ENCODE measurements around the gene TMEM184C.

The TMEM184C gene

GRCh38 chr4:147605499-147605898, 11.7 kb upstream of the TMEM184C start:
- no peak for DNase-seq

DNA sequence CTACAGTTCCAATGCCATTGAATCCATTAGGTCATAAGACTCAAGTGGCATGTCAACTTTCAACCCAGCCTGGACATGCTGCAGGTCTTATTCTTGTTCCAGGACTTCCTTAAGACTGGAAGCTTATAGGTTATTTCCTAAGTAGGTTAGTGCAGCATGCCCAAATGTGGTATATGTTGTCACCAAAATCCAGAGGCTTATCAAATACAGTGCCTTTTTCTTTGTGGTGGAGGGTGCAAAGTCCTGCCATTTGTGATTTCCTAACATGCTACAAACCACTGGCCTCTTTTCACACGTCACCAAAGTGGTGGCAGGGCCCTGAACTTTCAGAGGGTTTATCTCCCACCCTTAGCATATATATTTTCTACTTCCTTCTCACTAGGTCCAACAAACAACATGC, 9.7 kb upstream of the TMEM184C start:
- DNase-seq: no peak

- DNase-seq: no peak
Measured at GRCh38 chr4:147610686-147611085, 6.5 kb upstream of the TMEM184C start.

GRCh38 chr4:147616849-147617172, 386 bp upstream of the TMEM184C start:
- DNase-seq: no peak

GRCh38 chr4:147617841-147618691, 869 bp downstream of the TMEM184C start:
- no peak for DNase-seq

DNA sequence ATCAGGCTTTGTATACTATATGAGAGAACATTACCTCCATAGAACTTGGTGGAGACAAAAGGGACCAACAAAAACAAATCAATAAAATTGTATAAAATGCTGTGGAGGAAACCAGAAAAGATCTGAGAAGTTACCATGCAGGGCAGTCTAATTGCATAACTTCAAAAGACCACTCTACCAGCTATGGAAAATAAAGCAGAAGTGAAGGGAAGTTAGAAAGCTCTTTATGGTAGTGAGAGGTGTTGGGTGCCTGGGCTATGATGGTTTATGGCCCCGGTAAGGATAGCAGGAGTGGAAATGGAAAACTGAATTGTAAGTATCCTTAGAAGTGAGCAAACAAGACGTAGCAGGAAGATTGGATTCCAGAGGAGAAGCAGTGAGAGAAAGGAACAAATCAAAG, 3.1 kb downstream of the TMEM184C start:
- no peak for DNase-seq

DNA sequence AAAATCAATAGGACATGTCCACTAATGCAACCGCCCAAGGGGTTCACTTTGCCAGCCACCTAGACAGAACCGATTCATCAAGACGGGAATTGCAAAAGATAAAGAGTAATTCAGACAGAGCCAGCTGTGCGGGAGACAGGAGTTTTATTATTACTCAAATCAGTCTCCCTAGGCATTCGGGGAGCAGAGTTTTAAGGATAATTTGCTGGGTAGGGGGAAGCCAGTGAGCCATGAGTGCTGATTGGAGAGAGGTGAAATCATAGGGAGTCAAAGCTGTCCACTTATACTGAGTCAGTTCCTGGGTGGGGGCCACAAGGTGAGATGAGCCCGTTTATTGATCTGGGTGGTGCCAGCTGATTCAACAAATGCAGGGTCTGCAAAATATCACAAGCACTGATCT, 8.5 kb downstream of the TMEM184C start:
- no peak for DNase-seq

DNA sequence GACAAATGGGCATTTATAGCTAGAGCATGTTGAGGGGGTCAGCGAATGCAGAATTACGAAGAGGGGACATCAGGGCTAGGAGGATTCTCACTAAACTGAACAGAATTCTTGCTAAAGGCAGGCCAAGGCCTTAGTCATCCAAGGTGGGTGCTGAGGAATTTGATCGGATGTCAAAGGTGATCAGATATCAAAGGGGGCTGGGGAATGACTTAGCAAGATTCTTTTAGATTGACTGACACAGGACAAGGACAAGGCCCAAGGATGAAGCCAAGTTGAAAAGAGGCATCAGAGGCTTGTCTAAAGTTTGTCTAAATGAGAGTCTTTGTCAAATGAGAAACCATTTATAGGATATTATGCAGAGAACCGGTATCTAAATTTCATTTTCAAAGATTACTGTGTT, 9.7 kb downstream of the TMEM184C start:
- DNase-seq: no peak

GRCh38 chr4:147628415-147628814, 11.2 kb downstream of the TMEM184C start:
- no peak for DNase-seq

DNA sequence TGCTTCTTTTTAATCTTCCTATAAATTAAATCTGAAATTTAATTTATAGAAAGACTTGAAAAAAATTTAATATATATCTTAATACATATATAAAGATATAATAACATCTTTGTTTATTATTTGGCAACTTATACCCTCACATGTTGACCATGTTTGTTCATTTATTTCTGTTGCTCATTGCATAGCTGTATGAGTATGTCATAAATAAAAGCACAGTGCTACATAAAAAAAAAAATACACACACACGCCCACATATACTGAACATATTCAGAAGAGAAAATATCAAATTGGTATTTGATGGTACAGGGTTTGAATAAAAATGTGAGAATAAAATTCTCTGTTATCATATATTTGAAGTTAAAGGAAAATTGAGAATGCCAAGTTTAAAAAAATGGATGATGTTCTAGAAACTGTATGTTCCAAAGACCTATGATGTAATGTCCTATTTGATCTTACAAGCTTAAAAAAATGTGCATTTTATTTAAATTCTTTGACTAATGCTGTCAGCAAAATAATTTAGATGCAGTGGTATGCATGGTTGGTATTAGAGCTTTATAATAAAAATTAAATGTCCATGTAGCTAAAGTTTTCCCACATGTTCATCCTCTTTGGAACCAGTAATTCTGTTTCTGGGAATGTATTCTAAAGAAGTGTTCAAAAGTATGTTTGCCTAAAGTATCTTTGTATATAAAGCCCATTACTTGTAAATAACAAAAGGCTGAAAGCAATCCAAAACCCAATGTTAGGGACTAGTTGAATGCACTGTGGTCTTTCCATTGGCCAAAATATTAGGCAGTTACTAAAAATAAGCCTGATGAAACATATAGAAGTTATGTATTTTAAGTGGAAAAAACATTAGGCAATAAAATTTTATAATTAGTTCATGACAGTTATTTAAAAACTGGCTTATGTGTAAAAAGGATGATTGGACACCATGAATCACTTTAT, 12.9 kb downstream of the TMEM184C start:
- DNase-seq: no peak

DNA sequence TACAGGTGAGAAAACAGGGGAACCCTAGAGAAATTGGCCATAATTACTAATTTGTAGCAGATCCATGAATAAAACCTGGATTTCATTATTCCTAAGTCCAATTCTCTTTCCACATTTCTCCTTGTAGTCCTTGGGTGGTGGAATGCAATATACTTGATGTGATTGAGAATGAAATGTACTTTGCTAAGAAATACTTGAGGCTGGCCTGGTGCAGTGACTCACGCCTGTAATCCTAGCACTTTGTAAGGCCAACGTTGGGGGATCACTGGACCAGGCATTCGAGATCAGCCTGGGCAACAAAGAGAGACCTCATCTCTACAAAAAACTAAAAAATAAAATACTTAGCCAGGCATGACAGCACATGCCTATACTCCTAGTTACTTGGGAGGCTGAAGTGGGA, 15.9 kb downstream of the TMEM184C start:
- DNase-seq: no peak

- DNase-seq: no peak
Measured at GRCh38 chr4:147633643-147634042, 16.4 kb downstream of the TMEM184C start.

GRCh38 chr4:147635348-147635747, 18.2 kb downstream of the TMEM184C start:
- no peak for DNase-seq

DNA sequence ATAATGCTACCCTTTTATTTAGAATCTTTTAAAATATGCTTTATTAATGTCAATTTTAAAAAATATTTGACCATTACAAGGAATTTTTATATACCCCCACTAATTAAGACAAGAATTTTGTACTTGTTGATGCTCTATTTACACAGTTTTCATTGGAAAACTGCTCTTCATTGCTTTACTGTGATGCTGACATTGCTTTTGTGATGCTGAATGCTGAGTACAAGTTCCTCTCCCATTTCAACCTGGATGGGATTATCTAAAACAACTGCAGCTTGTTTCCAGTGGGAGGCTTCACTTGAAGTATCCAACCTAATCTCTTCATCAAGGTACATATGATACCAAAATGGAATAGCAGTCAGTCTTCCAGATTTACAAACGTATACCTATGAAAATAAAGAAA, 21.2 kb downstream of the TMEM184C start:
- no peak for DNase-seq

DNA sequence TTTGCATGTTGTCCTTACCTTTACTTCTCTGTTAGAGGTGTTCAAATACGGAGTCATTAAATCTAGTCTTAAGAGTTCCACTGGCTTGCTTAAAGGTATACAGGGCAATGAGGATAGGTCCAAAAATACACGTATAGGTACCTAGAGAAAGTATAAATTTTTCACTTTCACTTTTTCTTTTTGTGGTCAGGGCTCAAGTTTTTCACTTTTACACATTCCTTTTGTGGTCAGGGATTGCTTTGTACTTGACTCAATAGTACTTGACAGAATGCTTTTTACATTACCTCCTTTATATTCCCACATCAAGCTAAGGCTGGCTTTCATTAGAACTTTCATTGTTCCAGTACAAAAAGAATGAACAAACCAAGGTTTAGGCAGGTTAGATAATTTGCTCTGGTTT, 21.7 kb downstream of the TMEM184C start:
- no peak for DNase-seq

DNA sequence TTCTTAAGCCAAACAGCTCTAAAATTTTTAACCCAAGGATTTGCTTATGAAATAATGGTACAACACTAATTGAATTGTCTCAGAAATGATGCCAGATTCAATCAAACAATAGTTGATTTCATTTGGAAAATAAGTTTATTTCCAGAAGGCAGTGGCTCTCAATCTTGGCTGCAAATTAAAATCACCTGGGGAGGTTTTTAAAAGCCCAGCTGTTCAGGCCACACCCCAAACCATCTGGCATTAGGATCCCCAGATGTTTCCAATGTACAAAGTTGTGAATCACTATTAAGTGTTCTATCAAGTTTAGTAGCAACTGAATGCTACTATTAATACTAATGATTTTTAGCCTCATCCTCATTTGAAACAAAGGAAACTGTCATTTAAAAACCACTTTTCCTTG, 22.2 kb downstream of the TMEM184C start:
- DNase-seq: no peak

DNA sequence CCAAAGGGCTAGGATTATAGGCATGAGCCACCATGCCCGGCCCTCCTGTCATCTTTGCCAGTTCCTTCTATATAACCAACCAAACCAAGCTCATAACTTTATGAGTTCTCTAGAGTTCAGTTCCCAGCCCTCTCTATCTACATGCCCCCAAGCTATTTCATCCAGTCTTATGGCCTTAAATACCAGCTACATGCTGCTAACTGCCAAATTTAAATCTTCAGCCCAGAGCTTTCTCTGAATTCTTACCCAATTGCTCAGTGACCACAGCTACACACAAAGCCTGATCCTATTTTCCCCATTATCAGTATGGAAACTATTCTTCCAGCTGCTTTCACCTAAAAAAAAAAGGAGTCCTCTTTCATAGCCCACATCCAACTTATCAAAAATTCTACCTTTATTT, 23.1 kb downstream of the TMEM184C start:
- no peak for DNase-seq

DNA sequence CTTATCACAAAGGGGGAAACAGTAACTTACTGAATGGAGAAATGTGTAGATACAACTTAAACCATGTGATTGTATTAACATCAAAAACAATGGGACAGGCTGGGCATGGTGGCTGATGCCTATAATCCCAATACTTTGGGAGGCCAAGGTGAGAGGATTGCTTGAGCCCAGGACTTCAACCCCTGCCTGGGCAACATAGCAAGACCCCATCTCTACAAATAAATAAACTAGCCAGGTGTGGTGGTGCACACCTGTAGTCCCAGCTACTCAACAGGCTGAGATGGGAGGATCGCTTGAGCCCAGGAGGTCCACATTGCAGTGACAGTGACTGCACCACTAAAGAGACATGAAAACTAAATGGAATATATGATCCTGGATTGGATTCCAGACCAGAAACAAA, 26.4 kb downstream of the TMEM184C start:
- no peak for DNase-seq

GRCh38 chr4:147644471-147644870, 27.3 kb downstream of the TMEM184C start:
- no peak for DNase-seq

DNA sequence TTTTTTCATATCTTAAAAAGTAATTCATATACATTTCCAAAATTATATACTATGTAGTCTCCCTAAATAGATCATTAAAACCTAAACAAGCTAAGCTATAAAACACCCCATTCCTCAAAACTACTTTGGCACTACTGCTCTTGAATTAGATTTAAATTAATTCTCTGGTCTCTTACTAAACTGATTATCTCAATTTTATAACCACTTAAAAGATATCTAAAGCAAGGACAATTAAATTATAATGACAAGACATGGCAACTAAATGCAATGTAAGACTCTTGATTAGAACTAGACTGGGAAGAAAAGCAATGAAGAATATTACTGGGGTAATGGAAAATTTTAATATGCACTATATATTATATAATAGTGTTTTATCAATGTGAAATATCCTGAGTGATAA, 27.9 kb downstream of the TMEM184C start:
- DNase-seq: no peak

DNA sequence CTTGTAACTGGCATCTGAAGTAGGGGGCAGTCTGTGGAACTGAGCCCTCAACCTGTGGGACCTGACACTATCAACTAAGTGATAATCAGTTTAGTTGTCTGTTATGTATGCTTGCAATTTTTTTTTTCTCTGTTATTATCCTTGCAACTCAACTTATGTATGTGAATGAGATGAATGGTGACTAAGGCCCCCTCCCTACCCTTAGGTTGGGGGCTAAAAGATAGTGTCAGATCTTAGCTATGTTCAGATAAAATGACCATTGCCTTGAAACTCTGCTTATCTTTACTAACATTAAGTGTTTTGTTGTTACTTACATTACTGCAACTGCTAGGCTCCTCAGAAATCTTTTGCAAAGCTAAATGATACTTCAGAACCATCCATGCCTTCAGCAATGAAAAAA, 31.5 kb downstream of the TMEM184C start:
- DNase-seq: no peak

GRCh38 chr4:147651563-147651962, 34.4 kb downstream of the TMEM184C start:
- DNase-seq: no peak

DNA sequence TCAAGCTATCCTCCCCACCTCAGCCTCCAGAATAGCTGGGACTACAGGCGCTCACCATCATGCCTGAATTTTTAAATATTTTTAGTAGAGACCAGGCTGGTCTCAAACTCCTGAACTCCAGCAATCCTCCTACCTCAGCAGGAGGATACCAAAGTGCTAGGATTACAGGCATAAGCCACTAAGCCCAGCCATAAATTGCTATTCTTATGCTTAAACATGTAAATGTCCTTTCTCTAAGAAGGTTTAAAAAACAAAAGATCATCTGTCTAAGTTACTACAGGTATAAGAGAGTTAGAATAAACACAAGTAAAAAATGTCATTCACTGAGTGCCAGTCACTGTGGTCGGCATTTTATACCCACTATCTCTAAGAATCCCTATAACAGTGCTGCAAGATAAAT, 38.4 kb downstream of the TMEM184C start:
- no peak for DNase-seq

DNA sequence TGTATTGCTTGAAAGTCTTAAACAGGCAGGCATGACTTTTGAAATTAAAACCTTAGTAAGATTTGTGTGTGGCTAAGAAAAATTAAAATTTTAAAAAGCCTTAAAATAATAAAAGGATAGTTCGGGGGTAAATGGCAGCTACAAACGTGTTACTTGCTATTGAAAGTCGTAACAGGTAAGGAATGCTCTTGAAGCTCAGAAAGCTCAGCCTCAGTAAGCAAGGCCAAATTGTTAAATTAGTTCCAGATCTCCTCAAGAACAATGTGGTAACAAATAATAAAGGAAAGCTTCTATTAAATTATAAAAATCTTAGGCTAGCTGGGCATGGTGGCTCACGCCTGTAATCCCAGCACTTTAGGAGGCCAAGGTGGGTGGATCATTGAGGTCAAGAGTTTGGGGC, 41.3 kb downstream of the TMEM184C start:
- no peak for DNase-seq

Data from stimulated activated naive CD4-positive, alpha-beta T cell (primary cell).